Osteoblast (primary cell): ENCODE data around the gene NFATC3. TPM values are rescaled to one million over a fixed set of nuclear protein-coding genes. Genes with fewer than 3 reads are reported as not detected.
A peak's percentile ranks its signal among the peaks of the same experiment; 100 is the strongest.

Source experiments
- DNase-seq: peaks from one replicate; pipeline ENCODE4 v3.0.0; 2011; ENCODE audit warnings: low spot score, mixed read lengths; ENCODE audit not compliant: insufficient read length; ENCODE audit errors: missing footprints
- H2AFZ ChIP-seq: 2 replicates; pipeline ENCODE4 v1.6.0; 2011; ENCODE audit warnings: mild to moderate bottlenecking, low read length
- H3K27ac ChIP-seq: 2 replicates; pipeline ENCODE4 v1.5.1; 2011; ENCODE audit warnings: mild to moderate bottlenecking, low read depth, low read length, moderate library complexity
- H3K27me3 ChIP-seq: 2 replicates; pipeline ENCODE4 v1.6.0; 2012; ENCODE audit warnings: mild to moderate bottlenecking, control low read depth, inconsistent platforms, low read length, moderate library complexity; ENCODE audit not compliant: insufficient read depth
- H3K36me3 ChIP-seq: 2 replicates; pipeline ENCODE4 v1.5.1; 2011; ENCODE audit warnings: mild to moderate bottlenecking, low read length, control low read depth, moderate library complexity; ENCODE audit not compliant: insufficient read depth
- H3K4me1 ChIP-seq: 2 replicates; pipeline ENCODE4 v1.5.1; 2011; ENCODE audit warnings: mild to moderate bottlenecking, low read length, control low read depth, moderate library complexity; ENCODE audit not compliant: insufficient read depth
- H3K4me2 ChIP-seq: 2 replicates; pipeline ENCODE4 v1.6.0; 2011; ENCODE audit warnings: mild to moderate bottlenecking, low read length; ENCODE audit not compliant: insufficient read depth
- H3K4me3 ChIP-seq: fragments of 200-600 bp; sonication (generic); 3 replicates; pipeline ENCODE4 v1.5.1; 2012; ENCODE audit warnings: mild to moderate bottlenecking, low read length, inconsistent platforms; ENCODE audit not compliant: insufficient read depth
- H3K79me2 ChIP-seq: 2 replicates; pipeline ENCODE4 v1.6.0; 2012; ENCODE audit warnings: mild to moderate bottlenecking, low read length, control low read depth, inconsistent platforms; ENCODE audit not compliant: insufficient read depth
- H3K9me3 ChIP-seq: 2 replicates; pipeline ENCODE4 v1.5.1; 2011; ENCODE audit warnings: low read depth, low read length, control low read depth
- H4K20me1 ChIP-seq: 2 replicates; pipeline ENCODE4 v1.6.0; 2012; ENCODE audit warnings: mild to moderate bottlenecking, low read length, control low read depth; ENCODE audit not compliant: insufficient read depth
- CTCF ChIP-seq: IDR thresholded peaks from 2 replicates; pipeline ENCODE4 v1.5.1; 2011; ENCODE audit warnings: mild to moderate bottlenecking, low read depth, low read length, moderate library complexity; ENCODE audit errors: extremely low read depth
- total RNA-seq: library from RNA; depleted of rRNA; stranded (reverse); fragments of >200 nt; gene quantifications from 2 replicates; pipeline ENCODE4 v1.2.3, GENCODE V29; 2012

Gene NFATC3
- total RNA-seq, 1 donor: 36.2 TPM

GRCh38 chr16:68229431-68230175, 144.4 kb downstream of the NFATC3 start:
- no peaks in the 10 kb centered on the region for H3K79me2 ChIP-seq
- H2AFZ ChIP-seq: no peak overlapping the region
- peaks cover 11% of the 10 kb centered on the region for H3K4me1 ChIP-seq
- no peak overlapping the region for H3K4me3 ChIP-seq
- H3K27me3 ChIP-seq: no peaks in the 10 kb centered on the region
- H3K36me3 ChIP-seq: peaks cover 5% of the 10 kb centered on the region
- no peak overlapping the region for H3K27ac ChIP-seq
- peaks cover 4% of the 10 kb centered on the region for H4K20me1 ChIP-seq
- TF ChIP-seq CTCF: peak; percentile 98
- H3K4me2 ChIP-seq: peak overlapping the region; percentile 9
- peak; percentile 88 for DNase-seq
- no peaks in the 10 kb centered on the region for H3K9me3 ChIP-seq

- no peak overlapping the region for H2AFZ ChIP-seq
- H3K4me3 ChIP-seq: no peak overlapping the region
- peak; percentile 4 for DNase-seq
- TF ChIP-seq CTCF: no peak
- peaks cover 11% of the 10 kb centered on the region for H3K4me1 ChIP-seq
- H3K4me2 ChIP-seq: no peak overlapping the region
- H3K9me3 ChIP-seq: no peaks in the 10 kb centered on the region
- peaks cover 5% of the 10 kb centered on the region for H3K36me3 ChIP-seq
- no peaks in the 10 kb centered on the region for H3K79me2 ChIP-seq
- H3K27ac ChIP-seq: no peak overlapping the region
- H4K20me1 ChIP-seq: peaks cover 4% of the 10 kb centered on the region
- no peaks in the 10 kb centered on the region for H3K27me3 ChIP-seq
Measured at GRCh38 chr16:68230176-68230571, 145.0 kb downstream of the NFATC3 start.

GRCh38 chr16:68230956-68231355, 145.8 kb downstream of the NFATC3 start:
- Histone ChIP-seq H3K4me1 (peaks cover 11% of the 10 kb centered on the region), H3K79me2 (no peaks in the 10 kb centered on the region), H2AFZ (no peak overlapping the region), H3K27me3 (no peaks in the 10 kb centered on the region), H4K20me1 (peaks cover 4% of the 10 kb centered on the region), H3K4me3 (no peak overlapping the region), H3K36me3 (peaks cover 5% of the 10 kb centered on the region), H3K4me2 (no peak overlapping the region), H3K9me3 (no peaks in the 10 kb centered on the region), H3K27ac (no peak overlapping the region)
- DNase-seq: peak; percentile 22
- TF ChIP-seq CTCF: no peak

- Histone ChIP-seq H3K4me3 (no peak overlapping the region), H3K27me3 (no peaks in the 10 kb centered on the region), H3K9me3 (no peaks in the 10 kb centered on the region), H3K79me2 (no peaks in the 10 kb centered on the region), H3K4me2 (no peak overlapping the region), H3K36me3 (peaks cover under 1% of the 10 kb centered on the region), H4K20me1 (peaks cover 4% of the 10 kb centered on the region), H3K27ac (no peak overlapping the region), H3K4me1 (peaks cover 14% of the 10 kb centered on the region), H2AFZ (no peak overlapping the region)
- no peak for TF ChIP-seq CTCF
- peak; percentile 60 for DNase-seq
Measured at GRCh38 chr16:68231384-68232136, 146.4 kb downstream of the NFATC3 start.
